GM12801 (cell line): ENCODE data around the gene DYSF.

Experiments used
- TF ChIP-seq, protein P1 (sequence below): IDR thresholded peaks from one replicate; pipeline ENCODE4 v1.5.1; 2011; ENCODE audit warnings: control low read depth; ENCODE audit not compliant: insufficient read length; ENCODE audit errors: extremely low read depth

DYSF gene

GRCh38 chr2:71705171-71705960 lies 252.0 kb downstream of the DYSF start:
- TF ChIP-seq, protein P1, sequence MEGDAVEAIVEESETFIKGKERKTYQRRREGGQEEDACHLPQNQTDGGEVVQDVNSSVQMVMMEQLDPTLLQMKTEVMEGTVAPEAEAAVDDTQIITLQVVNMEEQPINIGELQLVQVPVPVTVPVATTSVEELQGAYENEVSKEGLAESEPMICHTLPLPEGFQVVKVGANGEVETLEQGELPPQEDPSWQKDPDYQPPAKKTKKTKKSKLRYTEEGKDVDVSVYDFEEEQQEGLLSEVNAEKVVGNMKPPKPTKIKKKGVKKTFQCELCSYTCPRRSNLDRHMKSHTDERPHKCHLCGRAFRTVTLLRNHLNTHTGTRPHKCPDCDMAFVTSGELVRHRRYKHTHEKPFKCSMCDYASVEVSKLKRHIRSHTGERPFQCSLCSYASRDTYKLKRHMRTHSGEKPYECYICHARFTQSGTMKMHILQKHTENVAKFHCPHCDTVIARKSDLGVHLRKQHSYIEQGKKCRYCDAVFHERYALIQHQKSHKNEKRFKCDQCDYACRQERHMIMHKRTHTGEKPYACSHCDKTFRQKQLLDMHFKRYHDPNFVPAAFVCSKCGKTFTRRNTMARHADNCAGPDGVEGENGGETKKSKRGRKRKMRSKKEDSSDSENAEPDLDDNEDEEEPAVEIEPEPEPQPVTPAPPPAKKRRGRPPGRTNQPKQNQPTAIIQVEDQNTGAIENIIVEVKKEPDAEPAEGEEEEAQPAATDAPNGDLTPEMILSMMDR: no peak

- TF ChIP-seq, protein P1: no peak
These were observed 252.8 kb downstream of the DYSF start for GRCh38 chr2:71706121-71706520.

DNA sequence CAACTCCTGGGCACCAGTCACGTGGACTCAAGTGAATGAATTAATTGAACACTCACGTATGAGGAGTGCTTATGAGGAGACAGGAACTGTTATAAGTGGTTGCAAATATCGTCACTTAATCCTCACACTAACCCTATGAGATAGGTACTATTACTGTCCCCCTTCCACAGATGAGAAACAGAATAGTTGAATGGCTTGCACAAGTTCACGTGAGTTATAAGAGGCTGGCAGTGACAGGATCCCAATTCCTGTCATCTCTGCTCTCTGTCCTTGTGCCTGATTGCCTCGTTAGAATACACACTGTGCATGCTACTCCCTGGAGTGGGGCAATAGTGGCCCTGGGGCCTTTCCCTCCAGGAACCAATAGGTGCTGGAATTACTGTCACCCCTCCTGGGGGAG lies 253.5 kb downstream of the DYSF start:
- TF ChIP-seq, protein P1: no peak

- TF ChIP-seq, protein P1: no peak
These were observed 257.2 kb downstream of the DYSF start for GRCh38 chr2:71710367-71711132.

DNA sequence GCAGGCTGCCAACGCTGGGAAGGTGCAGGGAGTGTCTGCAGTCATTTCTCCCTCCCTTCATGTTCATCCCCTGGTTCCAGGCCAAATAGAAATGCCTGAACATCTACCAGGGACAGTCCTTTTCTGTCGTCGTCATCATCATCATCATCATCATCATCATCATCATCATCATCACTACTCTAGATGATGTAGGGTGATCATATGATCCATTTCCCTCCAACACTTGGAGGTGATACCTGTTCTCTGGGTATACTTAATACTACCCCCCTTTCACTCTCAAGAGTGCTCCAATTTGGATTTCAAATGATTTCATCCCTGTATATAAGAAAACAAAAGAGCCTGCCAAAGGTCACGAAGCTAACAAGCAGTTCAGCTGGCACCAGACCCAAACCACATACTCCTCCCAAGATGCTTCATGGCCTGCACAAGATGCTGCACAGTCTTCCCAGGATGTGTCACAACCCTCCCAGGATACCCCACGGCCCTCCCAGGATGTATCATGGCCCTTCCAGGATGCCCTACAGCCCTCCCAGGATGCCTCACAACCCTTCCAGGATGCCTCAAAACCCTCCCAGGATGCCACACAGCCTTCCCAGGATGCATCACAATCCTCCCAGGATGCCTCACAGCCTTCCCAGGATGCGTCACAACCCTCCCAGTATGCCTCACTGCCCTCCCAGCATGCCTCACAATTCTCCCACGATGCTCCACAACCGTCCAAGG lies 257.9 kb downstream of the DYSF start:
- TF ChIP-seq, protein P1: no peak

GRCh38 chr2:71712158-71712818 lies 258.9 kb downstream of the DYSF start:
- TF ChIP-seq, protein P1: no peak
